OCI-LY3 (cell line): Measurements from ENCODE around the gene FRMD4A.

Experiments used
- H2AFZ ChIP-seq: fragments of 200-600, 300-600 bp; shearing (Covaris generic); 2 replicates; pipeline ENCODE4 v1.6.0; 2014; ENCODE audit warnings: antibody characterized with exemption, low read depth, low read length
- H3K27ac ChIP-seq: fragments of 200-600, 300-600 bp; sonication (generic); 2 replicates; pipeline ENCODE4 v1.5.1; 2014; ENCODE audit warnings: mild to moderate bottlenecking, low read length, moderate library complexity, mixed read lengths
- H3K27me3 ChIP-seq: fragments of 200-600, 300-600 bp; sonication (generic); 2 replicates; pipeline ENCODE4 v1.6.1; 2014; ENCODE audit warnings: low read depth, low read length, mixed read lengths
- H3K36me3 ChIP-seq: fragments of 200-600, 300-600 bp; sonication (generic); replicated peaks from 2 replicates; pipeline ENCODE3; 2014; ENCODE audit warnings: low read depth, low read length, mixed read lengths
- H3K4me1 ChIP-seq: fragments of 300-600, 200-600 bp; sonication (generic); 2 replicates; pipeline ENCODE4 v1.6.1; 2014; ENCODE audit warnings: low read length, mixed read lengths
- H3K4me2 ChIP-seq: fragments of 200-600, 300-600 bp; sonication (generic); 2 replicates; pipeline ENCODE4 v1.6.1; 2014; ENCODE audit warnings: low read length, mixed read lengths
- H3K4me3 ChIP-seq: fragments of 300-600, 200-600 bp; sonication (generic); 2 replicates; pipeline ENCODE4 v1.5.1; 2014; ENCODE audit warnings: antibody characterized with exemption, mild to moderate bottlenecking, low read length, moderate library complexity
- H3K79me2 ChIP-seq: fragments of 300-600, 200-600 bp; shearing (Covaris generic); 2 replicates; pipeline ENCODE4 v1.6.1; 2014; ENCODE audit warnings: mild to moderate bottlenecking, low read length, mixed read lengths
- H3K9ac ChIP-seq: fragments of 300-600, 200-600 bp; shearing (Covaris generic); 2 replicates; pipeline ENCODE4 v1.6.0; 2014; ENCODE audit warnings: mild to moderate bottlenecking, low read length, moderate library complexity
- H3K9me3 ChIP-seq: fragments of 200-600, 300-600 bp; shearing (Covaris generic); 2 replicates; pipeline ENCODE4 v1.6.1; 2014; ENCODE audit warnings: low read length, mixed read lengths; ENCODE audit not compliant: insufficient read depth
- H4K20me1 ChIP-seq: fragments of 200-600, 300-600 bp; sonication (generic); 2 replicates; pipeline ENCODE4 v1.6.1; 2016; ENCODE audit warnings: low read length, mixed read lengths; ENCODE audit not compliant: insufficient read depth
- CTCF ChIP-seq: fragments of 200-600, 300-600 bp; sonication (generic); IDR thresholded peaks from 2 replicates; pipeline ENCODE4 v1.5.1; 2014; ENCODE audit warnings: antibody characterized with exemption, low read length, low read depth
- EZH2phosphoT487 ChIP-seq: fragments of 200-600 bp; shearing (Covaris generic); IDR thresholded peaks from 2 replicates; pipeline ENCODE4 v1.6.1; 2018; ENCODE audit warnings: antibody characterized with exemption, mixed run types, low read depth

Gene FRMD4A

DNA sequence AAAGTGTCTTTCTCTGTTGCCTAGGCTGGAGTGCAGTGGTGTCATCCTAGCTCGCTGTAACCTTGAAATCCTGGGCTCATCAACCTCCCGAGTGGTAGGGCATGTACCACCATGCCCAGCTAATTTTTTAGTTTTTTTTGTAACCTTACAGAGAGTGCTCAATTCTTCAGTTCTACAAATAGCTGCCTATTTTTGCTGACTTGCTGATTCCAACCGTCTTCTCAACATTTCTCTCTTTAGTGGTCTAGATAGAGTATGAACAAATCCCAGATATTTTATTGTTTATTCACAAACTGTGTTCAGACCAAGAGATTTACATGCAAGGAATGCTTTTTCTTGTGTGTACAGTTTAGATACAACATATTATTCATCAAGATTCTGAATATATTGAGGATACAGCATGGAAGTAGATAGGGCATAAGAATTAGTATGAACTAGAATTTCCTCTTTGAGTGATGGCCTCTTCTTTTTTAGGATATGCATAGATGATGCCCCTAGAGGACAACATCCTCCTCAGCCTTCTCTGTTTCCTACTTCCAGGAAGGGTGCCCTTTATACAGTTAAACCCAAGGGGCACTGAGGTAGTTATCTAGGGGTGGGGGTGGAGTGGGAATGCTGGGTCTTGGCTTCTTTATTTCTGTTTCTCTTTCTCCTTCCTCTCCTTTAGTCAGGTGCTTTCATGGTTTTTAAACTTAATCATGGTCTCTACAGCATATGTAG is 717.9 kb downstream of the FRMD4A start:
- Histone ChIP-seq H3K27ac (no peak overlapping the region), H3K27me3 (no peaks in the 10 kb centered on the region), H4K20me1 (no peaks in the 10 kb centered on the region), H3K4me2 (no peak overlapping the region), H3K4me3 (no peak overlapping the region), H3K9ac (no peak overlapping the region), H3K4me1 (no peaks in the 10 kb centered on the region), H3K9me3 (no peaks in the 10 kb centered on the region), H3K79me2 (no peaks in the 10 kb centered on the region), H3K36me3 (no peaks in the 10 kb centered on the region), H2AFZ (no peak overlapping the region)
- TF ChIP-seq CTCF (no peak), EZH2phosphoT487 (no peak)

GRCh38 chr10:13608246-13608853 is 722.4 kb downstream of the FRMD4A start:
- Histone ChIP-seq H3K36me3 (no peaks in the 10 kb centered on the region), H3K4me1 (no peaks in the 10 kb centered on the region), H3K4me3 (no peak overlapping the region), H3K4me2 (no peak overlapping the region), H3K27ac (no peak overlapping the region), H2AFZ (no peak overlapping the region), H3K27me3 (no peaks in the 10 kb centered on the region), H3K9ac (no peak overlapping the region), H3K9me3 (no peaks in the 10 kb centered on the region), H4K20me1 (no peaks in the 10 kb centered on the region), H3K79me2 (no peaks in the 10 kb centered on the region)
- TF ChIP-seq CTCF, result no peak
- TF ChIP-seq EZH2phosphoT487, result no peak

- Histone ChIP-seq H3K4me2 (no peak overlapping the region), H3K9ac (no peak overlapping the region), H3K27me3 (no peaks in the 10 kb centered on the region), H3K27ac (no peak overlapping the region), H3K36me3 (no peaks in the 10 kb centered on the region), H3K79me2 (no peaks in the 10 kb centered on the region), H4K20me1 (no peaks in the 10 kb centered on the region), H3K4me1 (no peaks in the 10 kb centered on the region), H2AFZ (no peak overlapping the region), H3K4me3 (no peak overlapping the region), H3K9me3 (no peaks in the 10 kb centered on the region)
- no peak for TF ChIP-seq EZH2phosphoT487
- no peak for TF ChIP-seq CTCF
Observed at GRCh38 chr10:13604357-13605040, 726.2 kb downstream of the FRMD4A start.

DNA sequence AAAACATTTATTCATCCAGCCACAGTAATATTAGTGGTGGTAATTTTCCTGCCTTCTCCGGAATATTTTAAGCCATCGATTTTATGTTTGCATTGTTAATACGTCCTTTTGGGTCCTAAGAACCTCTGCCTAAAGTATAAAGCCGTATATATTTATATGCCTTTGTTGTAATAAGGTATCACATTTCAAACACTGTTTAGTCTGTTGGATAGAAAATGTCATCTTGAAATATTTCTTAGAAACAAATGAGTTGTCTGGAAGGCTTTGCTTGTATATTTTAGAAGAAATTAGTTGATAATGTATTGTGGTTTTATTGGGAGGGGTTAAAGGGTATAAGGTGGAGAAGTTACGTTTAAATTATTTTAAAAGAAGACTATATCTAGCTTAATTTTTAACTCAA is 732.8 kb downstream of the FRMD4A start:
- TF ChIP-seq EZH2phosphoT487 (no peak), CTCF (no peak)
- Histone ChIP-seq H3K9ac (no peak overlapping the region), H3K36me3 (no peaks in the 10 kb centered on the region), H3K27ac (no peak overlapping the region), H3K9me3 (no peaks in the 10 kb centered on the region), H3K4me3 (no peak overlapping the region), H3K4me2 (no peak overlapping the region), H2AFZ (no peak overlapping the region), H4K20me1 (no peaks in the 10 kb centered on the region), H3K27me3 (no peaks in the 10 kb centered on the region), H3K4me1 (no peaks in the 10 kb centered on the region), H3K79me2 (no peaks in the 10 kb centered on the region)
